HTERT RPE-1 (cell line): ENCODE measurements around the gene ZNF318.
"Not testable (repeated sequence)": the region's sequence is repeated elsewhere in the genome, so short reads cannot be mapped to it uniquely, and the experiment has no call there.

ENCODE experiments used
- in situ Hi-C: fragments of 300-500 bp; cut with MboI; formaldehyde crosslinking; loops from 4 replicates; pipeline ENCODE4 v1.14.3; 2020; ENCODE audit warnings: low sequenced_read_pairs

Gene ZNF318

GRCh38 chr6:43347021-43347420 lies 22.4 kb downstream of the ZNF318 start:
- in situ Hi-C loops = no loop called here

GRCh38 chr6:43346243-43346642 lies 23.2 kb downstream of the ZNF318 start:
- in situ Hi-C loops = not testable (repeated sequence)

- in situ Hi-C loops = no loop called here
Measured at GRCh38 chr6:43339168-43339567, 30.3 kb downstream of the ZNF318 start.

GRCh38 chr6:43338243-43338642 lies 31.2 kb downstream of the ZNF318 start:
- in situ Hi-C loops = no loop called here

- in situ Hi-C loops = no loop called here
Measured at GRCh38 chr6:43336382-43336781, 33.1 kb downstream of the ZNF318 start.

- in situ Hi-C loops = no loop called here
Measured at GRCh38 chr6:43335469-43335868, 34.0 kb downstream of the ZNF318 start.

- in situ Hi-C loops = no loop called here
Measured at GRCh38 chr6:43334466-43335095, 34.9 kb downstream of the ZNF318 start.

- in situ Hi-C loops = no loop called here
Measured at GRCh38 chr6:43331891-43332290, 37.6 kb downstream of the ZNF318 start.

- in situ Hi-C loops = no loop called here
Measured at GRCh38 chr6:43331470-43331869, 38.0 kb downstream of the ZNF318 start.

GRCh38 chr6:43328528-43328927 lies 40.9 kb downstream of the ZNF318 start:
- in situ Hi-C loops = no loop called here

GRCh38 chr6:43325876-43326275 lies 43.6 kb downstream of the ZNF318 start:
- in situ Hi-C loops = no loop called here

GRCh38 chr6:43318011-43318410 lies 51.4 kb downstream of the ZNF318 start:
- in situ Hi-C loops = no loop called here

GRCh38 chr6:43313813-43314212 lies 55.6 kb downstream of the ZNF318 start:
- in situ Hi-C loops = no loop called here

GRCh38 chr6:43311666-43312065 lies 57.8 kb downstream of the ZNF318 start:
- in situ Hi-C loops = no loop called here

- in situ Hi-C loops = no loop called here
Measured at GRCh38 chr6:43310624-43311023, 58.8 kb downstream of the ZNF318 start.

- in situ Hi-C loops = no loop called here
Measured at GRCh38 chr6:43310134-43310533, 59.3 kb downstream of the ZNF318 start.

GRCh38 chr6:43308990-43309477 lies 60.4 kb downstream of the ZNF318 start:
- in situ Hi-C loops = no loop called here

- in situ Hi-C loops = no loop called here
Measured at GRCh38 chr6:43308101-43308989, 61.1 kb downstream of the ZNF318 start, which contains the start of gene CRIP3. Gene CRIP3, minus strand, starts transcription at chr6:43308826. Its CDS starts 34 bp downstream, at chr6:43308792.

GRCh38 chr6:43307451-43308100 lies 61.9 kb downstream of the ZNF318 start:
- in situ Hi-C loops = no loop called here

GRCh38 chr6:43306086-43306485 lies 63.4 kb downstream of the ZNF318 start:
- in situ Hi-C loops = no loop called here

- in situ Hi-C loops = no loop called here
Measured at GRCh38 chr6:43304882-43305281, 64.6 kb downstream of the ZNF318 start.
